ENCODE results near the gene IER3. TPM values are rescaled to one million over a fixed set of nuclear protein-coding genes. Genes with fewer than 3 reads are reported as not detected.
A peak's percentile ranks its signal among the peaks of the same experiment; 100 is the strongest.

The IER3 gene
- total and polyA plus RNA-seq, 8 donors, result 5.5 to 77.0 (median 16.3) TPM

- no peak for TF ChIP-seq CTCF (IDR thresholded peaks at IDR 0.05)
- no peak overlapping the region for H3K4me3 ChIP-seq
- no peaks in the 10 kb centered on the region for H3K27me3 ChIP-seq
- H3K36me3 ChIP-seq, result no peaks in the 10 kb centered on the region
- no peak for ATAC-seq
- no peak for DNase-seq
- no peak overlapping the region for H3K27ac ChIP-seq
- intact Hi-C loops (cut with DNase I), result no loop called here
- no peaks in the 10 kb centered on the region for H3K9me3 ChIP-seq
- peaks cover 10 to 66% of the 10 kb centered on the region in 2 donors for H3K4me1 ChIP-seq
Measured at GRCh38 chr6:30790724-30791383, 46.5 kb upstream of the IER3 start.

DNA sequence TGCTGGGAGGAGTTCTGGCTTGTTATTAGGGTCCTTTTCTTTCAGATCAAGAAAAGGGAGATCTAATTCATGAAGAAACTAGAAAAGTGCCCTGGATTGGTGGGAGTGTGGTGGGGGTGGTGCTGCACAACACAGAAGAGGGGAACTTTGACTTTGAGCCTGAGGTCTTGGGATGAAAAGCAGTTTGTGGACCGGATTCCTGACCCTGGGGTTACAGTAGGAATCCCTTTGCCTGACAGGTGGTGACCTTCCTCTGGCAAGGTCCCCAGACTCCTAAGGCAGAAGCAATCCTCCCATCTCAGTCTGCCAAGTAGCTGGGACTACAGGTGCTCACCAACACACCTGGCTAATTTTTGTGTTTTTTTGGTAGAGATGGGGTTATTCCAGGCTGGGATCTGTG lies 45.3 kb upstream of the IER3 start:
- Histone ChIP-seq H3K9me3 (no peaks in the 10 kb centered on the region), H3K27ac (peak overlapping the region in 1 of 2 donors; percentile 95), H3K36me3 (no peaks in the 10 kb centered on the region), H3K4me1 (peaks cover 10 to 68% of the 10 kb centered on the region in 2 donors), H3K27me3 (no peaks in the 10 kb centered on the region), H3K4me3 (no peak overlapping the region)
- DNase-seq, result no peak
- intact Hi-C loops (cut with DNase I), result no loop called here
- no peak for ATAC-seq
- TF ChIP-seq CTCF (IDR thresholded peaks at IDR 0.05), result no peak

DNA sequence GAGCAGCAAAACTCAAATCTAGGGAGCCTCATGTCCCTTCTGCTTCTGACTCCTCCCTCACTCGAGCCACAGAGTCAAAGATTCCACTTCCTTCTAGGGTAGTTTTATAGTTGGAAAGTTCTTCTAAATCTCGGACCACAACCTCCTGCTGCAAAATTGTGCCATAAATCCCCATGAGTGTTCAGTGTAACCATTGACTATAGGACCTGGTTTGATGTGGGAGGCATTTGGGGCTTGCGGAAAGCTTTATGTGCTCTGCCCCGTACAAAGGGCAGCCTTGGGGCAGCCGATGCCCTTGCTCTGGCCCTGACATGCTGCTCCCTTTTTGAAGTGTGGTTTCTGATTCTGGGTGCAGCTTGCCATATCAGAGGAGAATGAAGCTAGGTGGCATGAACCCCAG lies 43.6 kb upstream of the IER3 start:
- no peaks in the 10 kb centered on the region for H3K27me3 ChIP-seq
- peaks cover under 1 to 68% of the 10 kb centered on the region in 2 donors for H3K4me1 ChIP-seq
- no peak for TF ChIP-seq CTCF (IDR thresholded peaks at IDR 0.05)
- no peaks in the 10 kb centered on the region for H3K9me3 ChIP-seq
- no peaks in the 10 kb centered on the region for H3K36me3 ChIP-seq
- ATAC-seq (peak; percentile 30), DNase-seq (no peak)
- H3K4me3 ChIP-seq, result no peak overlapping the region
- intact Hi-C loops (cut with DNase I), result no loop called here
- H3K27ac ChIP-seq, result peak overlapping the region in 1 of 2 donors; percentile 95

DNA sequence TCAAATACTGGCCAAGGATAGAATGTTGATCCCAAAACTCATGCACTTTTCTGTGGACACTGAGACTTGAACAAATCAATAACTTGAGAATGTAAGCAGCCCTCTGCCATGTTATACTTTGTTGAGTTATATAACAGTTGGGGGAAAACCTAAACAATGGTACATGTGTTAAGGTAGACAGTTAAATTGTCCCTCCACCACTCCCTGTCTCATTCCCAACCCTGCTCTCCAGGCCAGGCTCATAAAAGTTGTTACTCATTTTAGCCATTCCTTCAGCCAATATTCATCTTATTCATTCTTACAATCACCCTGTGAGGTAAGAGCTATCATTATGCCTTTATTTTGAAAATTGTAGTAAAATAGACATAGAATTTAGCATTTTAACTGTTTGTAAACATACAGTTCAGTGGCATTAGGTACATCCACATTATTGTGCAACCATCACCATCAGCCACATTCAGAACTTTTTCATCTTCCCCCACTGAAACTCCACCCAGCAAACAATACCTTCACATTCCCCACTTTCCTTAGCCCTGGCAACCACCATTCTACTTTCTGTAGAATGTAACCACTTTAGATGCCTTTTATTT lies 38.2 kb upstream of the IER3 start:
- Histone ChIP-seq H3K27me3 (no peaks in the 10 kb centered on the region), H3K9me3 (no peaks in the 10 kb centered on the region), H3K4me3 (no peak overlapping the region), H3K36me3 (no peaks in the 10 kb centered on the region), H3K4me1 (peaks cover 21 to 96% of the 10 kb centered on the region in 2 donors), H3K27ac (peak overlapping the region; percentile 94 to 95)
- DNase-seq (no peak), ATAC-seq (peak; percentile 3)
- intact Hi-C loops (cut with DNase I), result no loop called here
- TF ChIP-seq CTCF (IDR thresholded peaks at IDR 0.05), result no peak

DNA sequence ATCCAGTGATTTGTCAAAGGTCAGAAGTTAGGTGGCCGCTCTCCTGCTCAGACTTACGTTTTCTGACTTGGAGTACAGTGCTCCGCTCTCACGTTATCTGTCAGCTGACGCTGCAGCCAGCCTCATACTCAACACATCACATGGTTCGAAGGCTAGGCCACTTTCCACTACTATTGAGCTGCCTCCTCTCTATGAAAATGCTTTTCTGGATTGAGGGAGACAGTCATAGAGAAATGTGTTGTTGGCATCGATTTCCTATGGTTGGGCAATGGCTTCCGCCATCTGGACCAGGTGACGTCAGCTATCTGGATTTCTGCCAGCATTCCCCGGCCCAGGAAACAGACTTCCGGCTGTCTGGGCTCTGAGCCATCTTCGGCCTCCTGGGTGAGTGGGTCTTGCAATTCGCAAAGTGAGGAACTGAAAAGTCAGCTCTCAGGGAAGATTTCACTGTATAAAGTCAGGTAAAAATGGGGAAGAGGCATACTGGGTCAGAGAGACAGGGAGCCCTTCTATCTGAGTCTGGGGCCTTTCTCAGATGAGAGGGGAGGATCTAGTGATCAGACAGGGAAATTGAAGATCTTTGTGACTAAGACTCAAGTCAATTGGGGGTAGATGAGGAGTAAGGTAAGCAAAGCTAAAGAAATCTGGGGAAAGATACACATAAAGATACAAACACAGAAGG lies 37.5 kb upstream of the IER3 start:
- Histone ChIP-seq H3K27me3 (no peaks in the 10 kb centered on the region), H3K27ac (peak overlapping the region; percentile 94 to 95), H3K4me1 (peaks cover 21 to 96% of the 10 kb centered on the region in 2 donors), H3K36me3 (no peaks in the 10 kb centered on the region), H3K4me3 (no peak overlapping the region), H3K9me3 (no peaks in the 10 kb centered on the region)
- ATAC-seq, result peak; percentile 81
- DNase-seq, result peak; percentile 91 to 99 (median 96)
- intact Hi-C loops (cut with DNase I), result no loop called here
- no peak for TF ChIP-seq CTCF (IDR thresholded peaks at IDR 0.05)
